Psoas muscle (tissue), 8 donors: ENCODE measurements around the gene TMPRSS3. TPM values are rescaled to one million over a fixed set of nuclear protein-coding genes. Genes with fewer than 3 reads are reported as not detected.

Experiments
- ATAC-seq, 4 donors: fragments of 200-7000 bp; cut with Tn5 transposase; one replicate each; pipeline ENCODE4 v1.9.1; 2020; ENCODE audit warnings: moderate library complexity in 3 of 4, mild to moderate bottlenecking in 2 of 4
- DNase-seq, 2 donors: peaks; one replicate each; pipeline ENCODE4 v3.0.0-alpha.2; 2020
- H3K27ac ChIP-seq: fragments of 200-600 bp; one replicate; pipeline ENCODE4 v1.8.0; 2022
- H3K27me3 ChIP-seq, 3 donors: fragments of 200-600 bp in 1 of 3; one replicate each; pipeline versions ENCODE4 v1.6.1 to v1.8.0; 2013 to 2022; ENCODE audit warnings: low read length in 2 of 3, mild to moderate bottlenecking in 2 of 3, moderate library complexity in 1 of 3; ENCODE audit not compliant: insufficient read depth in 3 of 3
- H3K36me3 ChIP-seq, 2 donors: fragments of 200-600 bp in 1 of 2; one replicate each; pipeline versions ENCODE4 v1.6.1 to v1.8.0; 2013 to 2022; ENCODE audit warnings: low read depth in 1 of 2, mild to moderate bottlenecking in 1 of 2, moderate library complexity in 1 of 2; ENCODE audit not compliant: insufficient read depth in 1 of 2
- H3K4me1 ChIP-seq: fragments of 200-600 bp; one replicate; pipeline ENCODE4 v1.8.0; 2022
- H3K4me3 ChIP-seq: fragments of 200-600 bp; one replicate; pipeline ENCODE4 v1.8.0; 2022; ENCODE audit warnings: mild to moderate bottlenecking
- H3K9me3 ChIP-seq: fragments of 200-600 bp; one replicate; pipeline ENCODE4 v1.8.0; 2022
- WGBS, 3 donors: extraction: QIAGEN DNeasy Blood & Tissue Kit; methylation state at CpG; one replicate each; pipeline versions ENCODE4 v1.1.6 to v1.1.7; 2013; 5-methylcytosine and 5-hydroxymethylcytosine counted together
- intact Hi-C, 2 donors: fragments of 100-400 bp; cut with DNase I; formaldehyde crosslinking; loops; one replicate each; pipeline versions ENCODE4 v1.11.0 to v1.14.2; 2022
- polyA plus RNA-seq, 3 donors: library from polyadenylated mRNA; stranded (reverse); fragments of 200-250 nt; gene quantifications; one replicate each; pipeline ENCODE4 v1.2.3, GENCODE V29; 2013
- total RNA-seq, 4 donors: library from RNA; stranded (reverse); fragmentation: NEBNext Ultra II Directional in 2 of 4; extraction: Animal tissue kit (Norgen Biotek cat#: 25700) in 2 of 4; gene quantifications; one replicate each; pipeline versions ENCODE4 v1.2.1 to v1.2.4, GENCODE V29; 2021 to 2023
- TF ChIP-seq, protein P1 (sequence below): fragments of 200-600 bp; IDR thresholded peaks from one replicate; pipeline ENCODE4 v1.8.0; 2022; ENCODE audit warnings: antibody characterized with exemption
- donor health status: healthy with polysubstance abuse.
- donor health status: DM: no; HTN: no; CAD: no; lungs with moderate emphysema.
- donor health status: Bipolar disorder and iron deficiency.
- donor health status: healthy.
- donor health status: DM: yes; HTN: yes; CAD: no.
- donor health status: DM: no; HTN: no; CAD: no.
- donor health status: DM: no; HTN: no; CAD: no.
- donor health status: DM: yes; HTN: yes; CAD: no.

TMPRSS3 gene
- total and polyA plus RNA-seq, 7 donors, result 0.25 TPM; not detected in 6

DNA sequence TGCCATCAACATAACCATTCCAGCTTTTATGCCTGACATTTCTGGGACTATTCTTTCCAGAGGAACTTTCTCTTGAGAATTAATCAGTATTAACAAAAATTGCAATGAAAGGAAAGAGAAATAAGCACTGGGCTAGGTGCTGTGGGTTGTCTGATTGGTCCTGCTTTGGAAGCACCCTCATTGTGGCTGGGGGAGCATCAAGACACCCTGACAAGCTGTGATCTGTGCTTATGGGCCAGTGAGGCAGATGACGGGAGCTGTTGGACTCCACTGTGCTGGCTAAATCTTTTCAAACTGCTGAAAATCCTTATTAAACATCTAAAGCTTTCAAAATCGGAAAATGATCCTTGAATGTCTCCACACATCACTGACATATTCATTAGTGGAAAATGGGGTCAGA, 27.8 kb upstream of the TMPRSS3 start:
- Histone ChIP-seq H3K4me3 (no peak overlapping the region), H3K36me3 (no peaks in the 10 kb centered on the region), H3K9me3 (no peaks in the 10 kb centered on the region), H3K27me3 (peaks cover 0 to 49% (median 4%) of the 10 kb centered on the region in 3 donors), H3K4me1 (no peaks in the 10 kb centered on the region), H3K27ac (no peak overlapping the region)
- no peak for DNase-seq
- intact Hi-C loops, result no loop called here
- TF ChIP-seq, protein P1, sequence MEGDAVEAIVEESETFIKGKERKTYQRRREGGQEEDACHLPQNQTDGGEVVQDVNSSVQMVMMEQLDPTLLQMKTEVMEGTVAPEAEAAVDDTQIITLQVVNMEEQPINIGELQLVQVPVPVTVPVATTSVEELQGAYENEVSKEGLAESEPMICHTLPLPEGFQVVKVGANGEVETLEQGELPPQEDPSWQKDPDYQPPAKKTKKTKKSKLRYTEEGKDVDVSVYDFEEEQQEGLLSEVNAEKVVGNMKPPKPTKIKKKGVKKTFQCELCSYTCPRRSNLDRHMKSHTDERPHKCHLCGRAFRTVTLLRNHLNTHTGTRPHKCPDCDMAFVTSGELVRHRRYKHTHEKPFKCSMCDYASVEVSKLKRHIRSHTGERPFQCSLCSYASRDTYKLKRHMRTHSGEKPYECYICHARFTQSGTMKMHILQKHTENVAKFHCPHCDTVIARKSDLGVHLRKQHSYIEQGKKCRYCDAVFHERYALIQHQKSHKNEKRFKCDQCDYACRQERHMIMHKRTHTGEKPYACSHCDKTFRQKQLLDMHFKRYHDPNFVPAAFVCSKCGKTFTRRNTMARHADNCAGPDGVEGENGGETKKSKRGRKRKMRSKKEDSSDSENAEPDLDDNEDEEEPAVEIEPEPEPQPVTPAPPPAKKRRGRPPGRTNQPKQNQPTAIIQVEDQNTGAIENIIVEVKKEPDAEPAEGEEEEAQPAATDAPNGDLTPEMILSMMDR, result no peak
- no peak for ATAC-seq
- 61 to 71% (median 70%) methylated on average over 2 of the region's 2 CpGs for WGBS, 3 donors

GRCh38 chr21:42423197-42423675, 27.4 kb upstream of the TMPRSS3 start:
- no peaks in the 10 kb centered on the region for H3K9me3 ChIP-seq
- ATAC-seq (no peak), DNase-seq (no peak)
- no peak overlapping the region for H3K4me3 ChIP-seq
- intact Hi-C loops, result no loop called here
- H3K27ac ChIP-seq, result no peak overlapping the region
- peaks cover 0 to 53% (median 4%) of the 10 kb centered on the region in 3 donors for H3K27me3 ChIP-seq
- H3K4me1 ChIP-seq, result no peaks in the 10 kb centered on the region
- TF ChIP-seq, protein P1, result no peak
- WGBS, 3 donors, result 79 to 85% (median 79%) methylated on average over 10 of the region's 10 CpGs
- no peaks in the 10 kb centered on the region for H3K36me3 ChIP-seq

- DNase-seq, result no peak
- WGBS, 3 donors, result 60 to 65% (median 65%) methylated on average over 3 of the region's 3 CpGs
- intact Hi-C loops, result no loop called here
- TF ChIP-seq, protein P1, result no peak
- Histone ChIP-seq H3K36me3 (no peaks in the 10 kb centered on the region), H3K4me3 (no peak overlapping the region), H3K4me1 (no peaks in the 10 kb centered on the region), H3K27ac (no peak overlapping the region), H3K27me3 (peaks cover 0 to 47% (median 4%) of the 10 kb centered on the region in 3 donors), H3K9me3 (no peaks in the 10 kb centered on the region)
- no peak for ATAC-seq
These were observed 25.4 kb upstream of the TMPRSS3 start for GRCh38 chr21:42421018-42421793.

DNA sequence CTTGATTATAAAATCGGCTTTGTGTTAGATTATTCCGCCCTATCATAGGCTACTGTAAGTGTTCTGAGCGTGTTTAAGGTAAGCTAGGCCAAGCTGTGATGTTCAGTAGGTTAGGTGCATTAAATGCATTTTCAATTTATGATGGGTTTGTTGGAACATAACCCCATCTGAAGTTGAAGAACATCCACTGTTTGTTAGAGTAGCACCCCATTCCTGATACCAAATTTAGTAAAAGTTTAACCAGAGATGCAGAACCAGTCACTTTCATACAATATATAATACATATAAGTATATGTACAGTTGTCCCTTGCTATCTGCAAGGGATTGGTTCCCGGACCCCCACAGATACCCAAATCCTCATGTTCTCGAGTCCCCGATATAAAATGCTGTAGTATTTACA, 24.0 kb upstream of the TMPRSS3 start:
- H3K4me1 ChIP-seq, result no peaks in the 10 kb centered on the region
- no peak overlapping the region for H3K27ac ChIP-seq
- peaks cover 0 to 39% (median 0%) of the 10 kb centered on the region in 3 donors for H3K27me3 ChIP-seq
- TF ChIP-seq, protein P1, result no peak
- H3K4me3 ChIP-seq, result no peak overlapping the region
- ATAC-seq (no peak), DNase-seq (no peak)
- WGBS, 3 donors, result 91 to 95% (median 93%) methylated on average over 6 of the region's 6 CpGs
- intact Hi-C loops, result no loop called here
- H3K9me3 ChIP-seq, result no peaks in the 10 kb centered on the region
- no peaks in the 10 kb centered on the region for H3K36me3 ChIP-seq
